ENCODE results near the gene SHMT2. TPM values are rescaled to one million over a fixed set of nuclear protein-coding genes. Genes with fewer than 3 reads are reported as not detected.

SHMT2 gene
- total and polyA plus RNA-seq, 5 donors, result 17.9 to 33.2 (median 28.2) TPM

DNA sequence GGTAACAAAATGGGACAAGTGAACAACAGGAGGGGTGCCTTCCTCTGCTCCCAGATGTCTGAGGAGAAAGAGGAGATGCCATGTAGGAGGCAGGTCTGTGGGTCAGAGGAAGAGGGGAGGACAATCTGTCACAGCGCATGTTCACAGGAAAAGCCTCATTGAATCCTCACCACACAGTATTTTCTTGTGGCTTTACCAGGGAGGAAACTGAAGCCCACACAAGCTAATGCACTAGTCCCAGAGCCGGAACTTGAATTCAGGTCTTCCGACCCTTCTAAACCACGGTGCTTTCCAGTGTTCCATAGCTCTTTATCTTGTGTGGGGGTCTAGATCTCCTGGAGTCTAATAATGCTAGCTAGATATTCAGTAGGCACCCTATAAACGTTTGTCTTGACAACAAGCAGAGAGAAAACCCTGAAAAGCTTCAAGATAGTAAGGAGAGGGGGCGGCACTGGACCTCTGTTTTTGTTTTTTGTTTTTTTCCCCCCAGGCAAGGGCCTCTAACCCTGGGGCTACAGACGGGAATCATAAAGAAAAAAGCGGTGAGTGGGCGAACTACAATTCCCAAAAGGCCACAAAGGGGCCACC, 371 bp upstream of the SHMT2 start:
- Histone ChIP-seq H3K27me3 (ENCODE audit: control insufficient read depth, insufficient read depth) (no peaks in the 10 kb centered on the region), H3K27ac (ENCODE audit: low read length) (no peak overlapping the region), H3K9me3 (ENCODE audit: control insufficient read depth, low read length) (no peaks in the 10 kb centered on the region), H3K4me3 (ENCODE audit: low read length) (peak overlapping the region; percentile 67), H3K4me1 (ENCODE audit: control insufficient read depth, insufficient read depth, low read length) (no peaks in the 10 kb centered on the region)
- no peak for ATAC-seq
- WGBS, result 10% methylated on average over 9 of the region's 9 CpGs
- peak in 1 of 3 donors; percentile 13 for DNase-seq
- intact Hi-C loops (cut with DNase I), result no loop called here

DNA sequence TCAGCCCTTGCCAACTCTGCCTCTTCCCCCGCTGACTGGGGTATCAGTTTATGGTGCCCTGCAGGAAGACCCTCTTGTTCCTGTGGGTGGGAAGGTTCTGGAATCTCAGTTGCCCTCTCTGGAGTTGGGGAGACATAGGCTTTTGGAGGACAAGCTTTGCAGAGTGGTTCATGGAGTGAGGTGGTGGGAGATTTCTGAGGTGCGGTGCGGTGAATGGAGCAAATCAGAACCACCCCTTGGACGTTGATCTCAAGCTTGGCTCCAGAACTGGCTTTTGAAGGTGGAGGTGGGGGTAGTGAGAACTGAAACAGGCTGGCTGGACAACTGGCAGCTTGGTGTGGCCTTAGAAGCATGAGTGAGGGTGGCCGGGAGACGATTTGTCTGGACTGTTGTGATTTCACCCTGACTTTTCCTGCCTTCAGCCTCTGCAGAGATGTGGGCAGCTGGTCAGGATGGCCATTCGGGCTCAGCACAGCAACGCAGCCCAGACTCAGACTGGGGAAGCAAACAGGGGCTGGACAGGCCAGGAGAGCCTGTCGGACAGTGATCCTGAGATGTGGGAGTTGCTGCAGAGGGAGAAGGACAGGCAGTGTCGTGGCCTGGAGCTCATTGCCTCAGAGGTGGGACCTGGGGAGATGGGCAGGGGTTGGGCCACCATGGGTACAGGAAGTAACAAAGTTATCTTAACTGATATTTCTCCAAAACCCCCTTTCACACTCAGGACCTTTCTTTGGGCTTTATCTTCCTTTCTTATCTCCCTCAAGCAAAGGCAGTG, 1.1 kb downstream of the SHMT2 start:
- intact Hi-C loops (cut with DNase I), result no loop called here
- Histone ChIP-seq H3K4me3 (ENCODE audit: low read length) (peak overlapping the region; percentile 67), H3K27ac (ENCODE audit: low read length) (no peak overlapping the region), H3K9me3 (ENCODE audit: control insufficient read depth, low read length) (no peaks in the 10 kb centered on the region), H3K4me1 (ENCODE audit: control insufficient read depth, insufficient read depth, low read length) (no peaks in the 10 kb centered on the region), H3K27me3 (ENCODE audit: control insufficient read depth, insufficient read depth) (no peaks in the 10 kb centered on the region)
- 38% methylated on average over 10 of the region's 10 CpGs for WGBS
- DNase-seq (peak in 1 of 3 donors; percentile 37), ATAC-seq (no peak)

DNA sequence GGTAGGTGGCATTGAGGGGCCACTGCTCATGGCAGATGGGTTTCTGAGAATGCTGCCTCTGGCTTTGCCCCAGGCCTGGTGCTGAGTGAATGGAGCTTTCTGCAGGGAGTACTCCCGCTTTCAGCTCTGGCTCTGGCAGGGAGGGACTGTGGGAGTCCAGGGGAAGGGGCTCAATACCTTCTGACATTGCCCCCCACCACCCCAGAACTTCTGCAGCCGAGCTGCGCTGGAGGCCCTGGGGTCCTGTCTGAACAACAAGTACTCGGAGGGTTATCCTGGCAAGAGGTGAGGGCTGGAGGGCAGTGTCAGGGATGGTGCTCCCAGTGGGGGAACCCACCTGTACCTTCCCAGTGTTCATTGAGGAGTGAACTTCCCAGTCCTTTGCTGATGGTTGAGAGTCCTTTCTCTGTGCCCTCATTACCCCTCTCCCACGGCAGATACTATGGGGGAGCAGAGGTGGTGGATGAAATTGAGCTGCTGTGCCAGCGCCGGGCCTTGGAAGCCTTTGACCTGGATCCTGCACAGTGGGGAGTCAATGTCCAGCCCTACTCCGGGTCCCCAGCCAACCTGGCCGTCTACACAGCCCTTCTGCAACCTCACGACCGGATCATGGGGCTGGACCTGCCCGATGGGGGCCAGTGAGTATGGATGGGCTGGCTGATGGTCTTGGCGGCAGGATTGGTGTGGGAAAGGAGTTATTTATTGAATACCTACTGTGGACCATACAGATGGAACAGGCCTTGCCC, 1.9 kb downstream of the SHMT2 start:
- H3K4me3 ChIP-seq (ENCODE audit: low read length), result no peak overlapping the region
- H3K27me3 ChIP-seq (ENCODE audit: control insufficient read depth, insufficient read depth), result no peaks in the 10 kb centered on the region
- no peak for ATAC-seq

DNA sequence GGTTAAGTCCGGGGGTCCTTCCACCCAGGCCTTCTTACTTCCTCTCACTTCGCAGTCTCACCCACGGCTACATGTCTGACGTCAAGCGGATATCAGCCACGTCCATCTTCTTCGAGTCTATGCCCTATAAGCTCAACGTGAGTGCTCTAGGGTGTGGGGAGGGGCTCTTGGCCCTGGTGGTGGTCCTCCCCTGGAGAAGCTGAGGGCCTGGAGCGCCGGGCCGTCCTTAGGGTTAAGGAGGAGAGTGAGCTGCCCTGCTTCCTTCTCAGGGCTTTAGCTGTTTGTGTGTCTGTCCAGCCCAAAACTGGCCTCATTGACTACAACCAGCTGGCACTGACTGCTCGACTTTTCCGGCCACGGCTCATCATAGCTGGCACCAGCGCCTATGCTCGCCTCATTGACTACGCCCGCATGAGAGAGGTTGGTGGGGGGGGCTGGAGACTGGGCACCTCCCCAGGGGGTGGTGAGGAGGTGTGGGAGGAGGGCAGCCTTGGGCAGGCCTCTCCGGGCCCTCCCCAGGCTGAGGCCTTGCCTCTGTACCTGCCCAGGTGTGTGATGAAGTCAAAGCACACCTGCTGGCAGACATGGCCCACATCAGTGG, 2.7 kb downstream of the SHMT2 start:
- no peaks in the 10 kb centered on the region for H3K27me3 ChIP-seq (ENCODE audit: control insufficient read depth, insufficient read depth)
- H3K4me1 ChIP-seq (ENCODE audit: control insufficient read depth, insufficient read depth, low read length), result no peaks in the 10 kb centered on the region
- H3K4me3 ChIP-seq (ENCODE audit: low read length), result no peak overlapping the region
- 85% methylated on average over 19 of the region's 19 CpGs for WGBS
- peak in 2 of 3 donors; percentile 17 to 64 for DNase-seq
- intact Hi-C loops (cut with DNase I), result no loop called here
- no peaks in the 10 kb centered on the region for H3K9me3 ChIP-seq (ENCODE audit: control insufficient read depth, low read length)
- no peak for ATAC-seq
- no peak overlapping the region for H3K27ac ChIP-seq (ENCODE audit: low read length)

More for the DNA sequence above, 1.9 kb downstream of the SHMT2 start:
- Histone ChIP-seq H3K4me1 (ENCODE audit: control insufficient read depth, insufficient read depth, low read length) (no peaks in the 10 kb centered on the region), H3K9me3 (ENCODE audit: control insufficient read depth, low read length) (no peaks in the 10 kb centered on the region), H3K27ac (ENCODE audit: low read length) (no peak overlapping the region)
- WGBS, result 90% methylated on average over 13 of the region's 13 CpGs
- peak in 1 of 3 donors; percentile 34 for DNase-seq
- intact Hi-C loops (cut with DNase I), result no loop called here

DNA sequence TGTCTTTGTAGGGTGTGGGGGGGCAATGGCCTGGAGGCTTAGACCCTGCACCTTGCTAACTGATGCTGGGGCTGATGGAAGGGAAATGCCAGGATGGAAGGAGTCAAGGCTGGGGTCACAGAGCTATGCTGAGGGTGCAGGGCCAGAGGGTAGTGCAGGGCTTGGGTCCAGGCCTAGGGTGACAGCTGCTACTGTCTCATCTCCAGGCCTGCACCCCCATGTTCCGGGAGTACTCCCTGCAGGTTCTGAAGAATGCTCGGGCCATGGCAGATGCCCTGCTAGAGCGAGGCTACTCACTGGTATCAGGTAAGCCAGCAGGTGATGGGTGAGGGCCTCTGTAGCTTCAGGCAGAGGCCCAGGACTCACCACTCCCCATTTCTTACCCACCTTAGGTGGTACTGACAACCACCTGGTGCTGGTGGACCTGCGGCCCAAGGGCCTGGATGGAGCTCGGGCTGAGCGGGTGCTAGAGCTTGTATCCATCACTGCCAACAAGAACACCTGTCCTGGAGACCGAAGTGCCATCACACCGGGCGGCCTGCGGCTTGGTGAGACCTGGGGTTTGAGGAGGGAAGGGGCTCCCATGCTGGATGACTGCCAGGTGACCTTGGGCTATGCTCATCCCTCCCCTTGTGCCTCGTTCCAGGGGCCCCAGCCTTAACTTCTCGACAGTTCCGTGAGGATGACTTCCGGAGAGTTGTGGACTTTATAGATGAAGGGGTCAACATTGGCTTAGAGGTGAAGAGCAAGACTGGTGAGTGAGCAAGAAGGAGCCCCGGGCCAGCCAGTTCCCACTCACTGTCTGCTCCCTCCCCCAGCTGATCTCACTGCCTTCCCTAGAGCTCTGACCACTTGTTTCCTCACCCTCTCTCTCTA, 4.1 kb downstream of the SHMT2 start:
- Histone ChIP-seq H3K9me3 (ENCODE audit: control insufficient read depth, low read length) (no peaks in the 10 kb centered on the region), H3K27ac (ENCODE audit: low read length) (no peak overlapping the region), H3K4me1 (ENCODE audit: control insufficient read depth, insufficient read depth, low read length) (no peaks in the 10 kb centered on the region), H3K4me3 (ENCODE audit: low read length) (no peak overlapping the region), H3K27me3 (ENCODE audit: control insufficient read depth, insufficient read depth) (no peaks in the 10 kb centered on the region)
- WGBS, result 84% methylated on average over 15 of the region's 15 CpGs
- ATAC-seq, result peak in 1 of 2 donors; percentile 4
- intact Hi-C loops (cut with DNase I), result no loop called here
- DNase-seq, result peak in 2 of 3 donors; percentile 57 to 66

DNA sequence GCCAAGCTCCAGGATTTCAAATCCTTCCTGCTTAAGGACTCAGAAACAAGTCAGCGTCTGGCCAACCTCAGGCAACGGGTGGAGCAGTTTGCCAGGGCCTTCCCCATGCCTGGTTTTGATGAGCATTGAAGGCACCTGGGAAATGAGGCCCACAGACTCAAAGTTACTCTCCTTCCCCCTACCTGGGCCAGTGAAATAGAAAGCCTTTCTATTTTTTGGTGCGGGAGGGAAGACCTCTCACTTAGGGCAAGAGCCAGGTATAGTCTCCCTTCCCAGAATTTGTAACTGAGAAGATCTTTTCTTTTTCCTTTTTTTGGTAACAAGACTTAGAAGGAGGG, 4.7 kb downstream of the SHMT2 start:
- DNase-seq (no peak), ATAC-seq (no peak)
- no peak overlapping the region for H3K4me3 ChIP-seq (ENCODE audit: low read length)
- no peaks in the 10 kb centered on the region for H3K27me3 ChIP-seq (ENCODE audit: control insufficient read depth, insufficient read depth)
- no peaks in the 10 kb centered on the region for H3K9me3 ChIP-seq (ENCODE audit: control insufficient read depth, low read length)
- peak overlapping the region; percentile 9 for H3K27ac ChIP-seq (ENCODE audit: low read length)
- 74% methylated on average over 3 of the region's 3 CpGs for WGBS
- no peaks in the 10 kb centered on the region for H3K4me1 ChIP-seq (ENCODE audit: control insufficient read depth, insufficient read depth, low read length)
- intact Hi-C loops (cut with DNase I), result no loop called here

DNA sequence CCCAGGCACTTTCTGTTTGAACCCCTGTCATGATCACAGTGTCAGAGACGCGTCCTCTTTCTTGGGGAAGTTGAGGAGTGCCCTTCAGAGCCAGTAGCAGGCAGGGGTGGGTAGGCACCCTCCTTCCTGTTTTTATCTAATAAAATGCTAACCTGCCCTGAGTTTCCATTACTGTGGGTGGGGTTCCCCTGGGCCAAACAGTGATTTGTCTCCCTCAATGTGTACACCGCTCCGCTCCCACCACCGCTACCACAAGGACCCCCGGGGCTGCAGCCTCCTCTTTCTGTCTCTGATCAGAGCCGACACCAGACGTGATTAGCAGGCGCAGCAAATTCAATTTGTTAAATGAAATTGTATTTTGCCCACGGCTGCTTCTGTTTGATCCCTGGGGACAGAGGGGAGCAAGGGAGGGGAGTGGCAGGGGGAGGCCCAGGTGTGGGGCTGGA, 5.1 kb downstream of the SHMT2 start:
- no peaks in the 10 kb centered on the region for H3K9me3 ChIP-seq (ENCODE audit: control insufficient read depth, low read length)
- no peak overlapping the region for H3K4me3 ChIP-seq (ENCODE audit: low read length)
- peak overlapping the region; percentile 9 for H3K27ac ChIP-seq (ENCODE audit: low read length)
- ATAC-seq (no peak), DNase-seq (no peak)
- intact Hi-C loops (cut with DNase I), result no loop called here
- H3K27me3 ChIP-seq (ENCODE audit: control insufficient read depth, insufficient read depth), result no peaks in the 10 kb centered on the region
- H3K4me1 ChIP-seq (ENCODE audit: control insufficient read depth, insufficient read depth, low read length), result no peaks in the 10 kb centered on the region
- WGBS, result 82% methylated on average over 10 of the region's 10 CpGs

DNA sequence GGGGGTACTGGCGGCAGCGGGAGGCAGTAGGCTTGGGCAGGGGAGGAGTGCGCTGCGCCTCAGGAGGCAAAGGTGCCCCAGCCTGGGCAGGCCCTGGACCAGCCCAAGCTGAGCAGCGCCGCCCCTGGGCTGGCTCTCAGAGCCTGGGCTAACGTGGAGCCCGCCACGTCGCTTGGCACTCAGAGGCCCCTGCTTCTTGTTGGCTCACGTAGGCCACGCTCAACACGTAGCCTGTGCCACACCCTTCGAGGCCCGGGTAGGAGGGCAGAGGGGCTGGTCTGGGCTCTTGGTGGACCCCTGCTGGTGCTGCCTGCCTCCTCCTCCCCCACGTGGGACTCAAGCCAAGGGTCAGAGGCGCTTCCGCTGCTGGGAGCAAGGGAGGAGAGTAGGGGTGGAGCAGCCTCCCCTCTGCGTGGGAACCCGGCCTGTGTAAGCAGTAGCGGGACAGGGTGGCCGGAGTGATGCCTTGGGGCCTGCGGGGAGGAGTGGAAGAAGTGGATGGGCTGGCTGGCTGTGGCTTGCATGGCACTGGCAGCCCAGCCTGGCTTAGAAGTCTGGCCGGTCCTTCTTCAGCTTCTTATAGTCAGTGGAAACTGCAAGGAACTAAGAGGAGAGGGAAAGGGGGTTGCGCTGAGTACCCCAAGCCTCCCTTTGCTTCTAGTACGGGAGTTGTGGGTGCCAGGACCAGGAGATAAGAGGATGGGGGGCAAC, 5.7 kb downstream of the SHMT2 start:
- WGBS, result 58% methylated on average over 26 of the region's 26 CpGs
- no peaks in the 10 kb centered on the region for H3K4me1 ChIP-seq (ENCODE audit: control insufficient read depth, insufficient read depth, low read length)

DNA sequence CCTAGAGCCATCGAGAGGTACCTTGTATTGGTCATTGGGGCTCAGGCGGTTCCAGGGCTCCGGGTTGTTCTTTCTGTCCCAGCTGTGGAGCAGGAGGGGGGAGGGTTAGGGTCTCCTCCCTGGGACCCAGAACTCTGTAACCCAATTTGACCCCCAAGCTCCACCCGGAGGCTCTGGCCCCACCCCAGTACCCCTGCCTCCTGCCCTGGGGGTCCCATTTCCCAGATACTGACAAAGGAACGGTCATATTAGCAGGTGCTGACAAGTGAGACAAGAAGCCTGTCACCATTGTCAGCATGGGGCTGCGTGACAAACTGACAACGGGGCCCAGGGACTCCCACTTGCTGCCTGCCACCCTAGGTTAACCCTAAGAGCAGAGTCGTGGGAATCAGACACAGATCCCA, 6.2 kb downstream of the SHMT2 start:
- Histone ChIP-seq H3K9me3 (ENCODE audit: control insufficient read depth, low read length) (no peaks in the 10 kb centered on the region), H3K27me3 (ENCODE audit: control insufficient read depth, insufficient read depth) (no peaks in the 10 kb centered on the region), H3K27ac (ENCODE audit: low read length) (peak overlapping the region; percentile 19), H3K4me3 (ENCODE audit: low read length) (peak overlapping the region; percentile 8), H3K4me1 (ENCODE audit: control insufficient read depth, insufficient read depth, low read length) (no peaks in the 10 kb centered on the region)
- intact Hi-C loops (cut with DNase I), result no loop called here
- 55% methylated on average over 8 of the region's 8 CpGs for WGBS
- no peak for DNase-seq
- ATAC-seq, result no peak

More for the DNA sequence above, 5.7 kb downstream of the SHMT2 start:
- ATAC-seq, result peak; percentile 46 to 68
- peak; percentile 89 to 92 (median 89) for DNase-seq
- intact Hi-C loops (cut with DNase I), result no loop called here
- H3K27ac ChIP-seq (ENCODE audit: low read length), result peak overlapping the region; percentile 19
- H3K9me3 ChIP-seq (ENCODE audit: control insufficient read depth, low read length), result no peaks in the 10 kb centered on the region
- no peaks in the 10 kb centered on the region for H3K27me3 ChIP-seq (ENCODE audit: control insufficient read depth, insufficient read depth)
- no peak overlapping the region for H3K4me3 ChIP-seq (ENCODE audit: low read length)

Data from right cardiac atrium (tissue), 5 donors.